ENCODE results near the gene PRR7.

The PRR7 gene

GRCh38 chr5:177456976-177457851, 10.6 kb downstream of the PRR7 start:
- DNase-seq (ENCODE audit: low read depth) = peak; percentile 81
- peak; percentile 66 for TF ChIP-seq CTCF (IDR thresholded peaks at IDR 0.05; ENCODE audit: control insufficient read depth, insufficient read depth, low read depth, low read length, missing control alignments)
- no peak overlapping the region for H3K4me3 ChIP-seq (ENCODE audit: control insufficient read depth, low read depth, low read length)

GRCh38 chr5:177457852-177458681, 11.5 kb downstream of the PRR7 start:
- TF ChIP-seq CTCF (IDR thresholded peaks at IDR 0.05; ENCODE audit: control insufficient read depth, insufficient read depth, low read depth, low read length, missing control alignments) = no peak
- no peak for DNase-seq (ENCODE audit: low read depth)
- no peak overlapping the region for H3K4me3 ChIP-seq (ENCODE audit: control insufficient read depth, low read depth, low read length)

- no peak overlapping the region for H3K4me3 ChIP-seq (ENCODE audit: control insufficient read depth, low read depth, low read length)
- DNase-seq (ENCODE audit: low read depth) = no peak
- TF ChIP-seq CTCF (IDR thresholded peaks at IDR 0.05; ENCODE audit: control insufficient read depth, insufficient read depth, low read depth, low read length, missing control alignments) = no peak
These were observed 12.3 kb downstream of the PRR7 start for GRCh38 chr5:177458912-177459350.

GRCh38 chr5:177459357-177459756, 12.7 kb downstream of the PRR7 start:
- H3K4me3 ChIP-seq (ENCODE audit: control insufficient read depth, low read depth, low read length) = no peak overlapping the region
- no peak for DNase-seq (ENCODE audit: low read depth)
- TF ChIP-seq CTCF (IDR thresholded peaks at IDR 0.05; ENCODE audit: control insufficient read depth, insufficient read depth, low read depth, low read length, missing control alignments) = no peak

- no peak for DNase-seq (ENCODE audit: low read depth)
- H3K4me3 ChIP-seq (ENCODE audit: control insufficient read depth, low read depth, low read length) = no peak overlapping the region
- no peak for TF ChIP-seq CTCF (IDR thresholded peaks at IDR 0.05; ENCODE audit: control insufficient read depth, insufficient read depth, low read depth, low read length, missing control alignments)
These were observed 13.4 kb downstream of the PRR7 start for GRCh38 chr5:177459819-177460628.
